Parathyroid adenoma (tissue), 2 donors: ENCODE data around the gene BEND7.
"Not testable (repeated sequence)": the region's sequence is repeated elsewhere in the genome, so short reads cannot be mapped to it uniquely, and the experiment has no call there.

Source experiments
- H2AFZ ChIP-seq: fragments of 300-600 bp; sonication (generic); one replicate; pipeline ENCODE4 v1.7.0; 2017; ENCODE audit warnings: antibody characterized with exemption, mild to moderate bottlenecking
- H3K27ac ChIP-seq: fragments of 300-600 bp; sonication (generic); one replicate; pipeline ENCODE4 v1.7.0; 2017
- H3K27me3 ChIP-seq: fragments of 300-600 bp; sonication (generic); one replicate; pipeline ENCODE4 v1.7.0; 2017; ENCODE audit warnings: low read length; ENCODE audit not compliant: control insufficient read depth, insufficient read depth
- H3K36me3 ChIP-seq: fragments of 300-600 bp; sonication (generic); one replicate; pipeline ENCODE4 v1.7.0; 2017; ENCODE audit warnings: low read length; ENCODE audit not compliant: control insufficient read depth, insufficient read depth
- H3K4me1 ChIP-seq: fragments of 300-600 bp; sonication (generic); one replicate; pipeline ENCODE4 v1.7.0; 2017; ENCODE audit warnings: control low read depth
- H3K4me2 ChIP-seq: fragments of 300-600 bp; sonication (generic); one replicate; pipeline ENCODE4 v1.7.0; 2017; ENCODE audit warnings: low read length
- H3K4me3 ChIP-seq: fragments of 300-600 bp; sonication (generic); one replicate; pipeline ENCODE4 v1.7.0; 2017; ENCODE audit warnings: low read depth, low read length
- H3K79me2 ChIP-seq: fragments of 300-600 bp; sonication (generic); one replicate; pipeline ENCODE4 v1.7.0; 2017; ENCODE audit warnings: control low read depth
- H3K9ac ChIP-seq: fragments of 300-600 bp; sonication (generic); one replicate; pipeline ENCODE4 v1.7.0; 2017; ENCODE audit warnings: mild to moderate bottlenecking
- H3K9me3 ChIP-seq: fragments of 300-600 bp; sonication (generic); one replicate; pipeline ENCODE4 v1.7.0; 2017; ENCODE audit warnings: low read length; ENCODE audit not compliant: control insufficient read depth
- TF ChIP-seq, protein P1 (sequence below): fragments of 300-600 bp; sonication (generic); IDR thresholded peaks from one replicate; pipeline ENCODE4 v1.7.0; 2017; ENCODE audit warnings: antibody characterized with exemption, mild to moderate bottlenecking
- donor health status: primary hyperparathyroidism.

BEND7 gene

GRCh38 chr10:13550802-13551201 lies 22.0 kb upstream of the BEND7 start:
- Histone ChIP-seq H3K4me3 (no peak overlapping the region), H3K79me2 (no peaks in the 10 kb centered on the region), H3K4me1 (no peaks in the 10 kb centered on the region), H2AFZ (no peak overlapping the region), H3K36me3 (no peaks in the 10 kb centered on the region), H3K27ac (no peak overlapping the region), H3K27me3 (no peaks in the 10 kb centered on the region), H3K9ac (no peak overlapping the region), H3K9me3 (no peaks in the 10 kb centered on the region), H3K4me2 (no peak overlapping the region)
- TF ChIP-seq, protein P1, sequence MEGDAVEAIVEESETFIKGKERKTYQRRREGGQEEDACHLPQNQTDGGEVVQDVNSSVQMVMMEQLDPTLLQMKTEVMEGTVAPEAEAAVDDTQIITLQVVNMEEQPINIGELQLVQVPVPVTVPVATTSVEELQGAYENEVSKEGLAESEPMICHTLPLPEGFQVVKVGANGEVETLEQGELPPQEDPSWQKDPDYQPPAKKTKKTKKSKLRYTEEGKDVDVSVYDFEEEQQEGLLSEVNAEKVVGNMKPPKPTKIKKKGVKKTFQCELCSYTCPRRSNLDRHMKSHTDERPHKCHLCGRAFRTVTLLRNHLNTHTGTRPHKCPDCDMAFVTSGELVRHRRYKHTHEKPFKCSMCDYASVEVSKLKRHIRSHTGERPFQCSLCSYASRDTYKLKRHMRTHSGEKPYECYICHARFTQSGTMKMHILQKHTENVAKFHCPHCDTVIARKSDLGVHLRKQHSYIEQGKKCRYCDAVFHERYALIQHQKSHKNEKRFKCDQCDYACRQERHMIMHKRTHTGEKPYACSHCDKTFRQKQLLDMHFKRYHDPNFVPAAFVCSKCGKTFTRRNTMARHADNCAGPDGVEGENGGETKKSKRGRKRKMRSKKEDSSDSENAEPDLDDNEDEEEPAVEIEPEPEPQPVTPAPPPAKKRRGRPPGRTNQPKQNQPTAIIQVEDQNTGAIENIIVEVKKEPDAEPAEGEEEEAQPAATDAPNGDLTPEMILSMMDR: no peak

GRCh38 chr10:13542533-13542932 lies 13.7 kb upstream of the BEND7 start:
- no peak overlapping the region for H3K4me2 ChIP-seq
- no peaks in the 10 kb centered on the region for H3K27me3 ChIP-seq
- no peaks in the 10 kb centered on the region for H3K9me3 ChIP-seq
- no peak overlapping the region for H3K27ac ChIP-seq
- TF ChIP-seq, protein P1: no peak
- H3K4me3 ChIP-seq: no peak overlapping the region
- no peaks in the 10 kb centered on the region for H3K79me2 ChIP-seq
- no peaks in the 10 kb centered on the region for H3K4me1 ChIP-seq
- no peaks in the 10 kb centered on the region for H3K36me3 ChIP-seq
- H3K9ac ChIP-seq: no peak overlapping the region
- no peak overlapping the region for H2AFZ ChIP-seq

DNA sequence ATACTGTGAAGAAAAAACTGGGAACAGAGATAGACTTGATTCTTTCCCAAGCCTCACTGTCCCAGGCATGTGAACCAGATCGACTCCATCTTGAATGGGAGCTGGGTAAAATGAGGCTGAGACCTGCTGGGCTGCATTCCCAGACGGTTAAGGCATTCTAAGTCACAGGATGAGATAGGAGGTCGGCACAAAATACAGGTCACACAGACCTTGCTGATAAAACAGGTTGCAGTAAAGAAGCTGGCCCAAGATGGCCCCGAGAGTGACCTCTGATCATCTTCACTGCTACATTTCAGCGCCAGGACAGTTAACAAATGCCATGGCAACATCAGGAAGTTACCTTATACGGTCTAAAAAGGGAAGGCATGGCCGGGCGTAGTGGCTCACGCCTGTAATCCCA lies 9.2 kb upstream of the BEND7 start:
- not testable (repeated sequence) for H3K4me2 ChIP-seq, H3K36me3 ChIP-seq, H2AFZ ChIP-seq, H3K9me3 ChIP-seq, H3K27ac ChIP-seq, H3K27me3 ChIP-seq, H3K79me2 ChIP-seq, H3K4me1 ChIP-seq, H3K9ac ChIP-seq, H3K4me3 ChIP-seq

DNA sequence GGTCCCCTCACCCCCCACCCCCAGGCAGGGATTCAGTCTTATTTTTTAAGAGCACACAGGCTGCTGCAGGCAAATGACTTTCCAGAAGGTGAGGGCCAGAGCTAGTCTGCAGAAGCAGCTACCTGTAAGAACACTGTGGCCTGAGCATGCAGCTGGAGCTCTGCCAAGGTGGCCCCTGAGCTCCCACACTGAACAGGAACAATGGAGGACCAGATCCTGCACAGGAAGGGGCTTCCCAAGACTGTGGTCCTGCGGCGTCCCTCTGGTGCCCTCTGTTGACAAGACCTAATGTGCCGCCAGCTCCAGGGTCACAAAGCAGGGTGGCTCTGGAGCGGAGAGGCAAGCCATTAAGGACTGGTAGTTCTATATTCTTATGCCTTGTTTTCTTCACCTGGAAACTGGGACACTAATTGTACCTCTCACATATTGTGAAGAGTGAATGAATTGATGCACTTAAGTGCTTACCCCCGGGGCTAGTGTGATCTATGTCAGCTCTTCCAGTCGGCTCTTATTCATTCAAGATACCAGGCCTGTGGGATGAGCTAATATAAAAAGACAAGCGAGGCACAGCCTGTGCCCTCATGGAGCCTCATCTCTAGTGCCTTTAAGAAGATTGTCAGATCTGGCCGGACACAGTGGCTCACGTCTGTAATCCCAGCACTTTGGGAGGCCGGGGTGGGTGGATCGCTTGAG lies 8.0 kb upstream of the BEND7 start:
- H3K36me3 ChIP-seq: no peaks in the 10 kb centered on the region
- H3K27ac ChIP-seq: no peak overlapping the region
- H3K9ac ChIP-seq: no peak overlapping the region
- no peaks in the 10 kb centered on the region for H3K4me1 ChIP-seq
- no peaks in the 10 kb centered on the region for H3K9me3 ChIP-seq
- TF ChIP-seq, protein P1: peak; percentile 65
- H3K4me3 ChIP-seq: no peak overlapping the region
- no peak overlapping the region for H3K4me2 ChIP-seq
- no peaks in the 10 kb centered on the region for H3K27me3 ChIP-seq
- no peak overlapping the region for H2AFZ ChIP-seq
- no peaks in the 10 kb centered on the region for H3K79me2 ChIP-seq

DNA sequence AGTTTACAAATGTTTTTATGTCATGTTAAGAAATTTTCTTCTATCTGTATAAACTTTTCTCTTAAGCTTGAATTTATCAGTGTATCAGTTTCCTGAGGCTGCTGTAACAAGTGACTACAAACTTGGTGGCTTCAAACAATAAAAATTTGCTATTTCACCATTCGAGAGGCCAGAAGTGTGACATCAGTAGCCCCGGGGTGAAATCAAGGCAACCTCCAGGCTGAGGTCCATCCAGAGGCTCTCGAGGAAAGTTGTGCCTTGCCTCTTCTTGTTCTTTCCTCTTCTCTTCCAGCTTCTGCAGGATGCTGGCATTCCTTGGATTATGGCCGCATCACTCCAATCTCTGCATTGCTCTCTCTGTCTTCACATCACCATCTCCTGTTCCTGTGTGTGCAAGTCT lies 6.5 kb upstream of the BEND7 start:
- Histone ChIP-seq H3K9me3 (no peaks in the 10 kb centered on the region), H3K79me2 (no peaks in the 10 kb centered on the region), H3K4me2 (no peak overlapping the region), H2AFZ (no peak overlapping the region), H3K4me1 (no peaks in the 10 kb centered on the region), H3K36me3 (no peaks in the 10 kb centered on the region), H3K27me3 (no peaks in the 10 kb centered on the region), H3K27ac (no peak overlapping the region), H3K4me3 (no peak overlapping the region), H3K9ac (no peak overlapping the region)
- TF ChIP-seq, protein P1: no peak
